Body of pancreas (tissue), 4 donors: ENCODE results near the gene IGLL5. TPM values are rescaled to one million over a fixed set of nuclear protein-coding genes. Genes with fewer than 3 reads are reported as not detected.

Experiments used
- ATAC-seq: fragments of 150-250 bp; one replicate; pipeline ENCODE4 v1.9.1; 2016
- DNase-seq, 4 donors: peaks; one replicate each; pipeline ENCODE4 v3.0.0-alpha.2; 2019
- H3K27ac ChIP-seq, 4 donors: fragments of 200-600 bp; sonication (generic); 1 replicate in 3 of 4; 2 replicates in 1 of 4; pipeline versions ENCODE4 v1.5.1 to v1.6.1; 2016 to 2019; ENCODE audit warnings: mild to moderate bottlenecking in 1 of 4, mixed read lengths in 1 of 4, moderate library complexity in 1 of 4
- H3K27me3 ChIP-seq, 2 donors: fragments of 200-600 bp; sonication (generic); one replicate each; pipeline ENCODE4 v1.6.0; 2016; ENCODE audit warnings: mild to moderate bottlenecking in 1 of 2
- H3K36me3 ChIP-seq, 2 donors: fragments of 200-600 bp; sonication (generic); replicated peaks in 1 of 2; 2 replicates each; pipeline ENCODE4 v1.5.1; 2016; ENCODE audit warnings: low read depth in 2 of 2; ENCODE audit not compliant: insufficient read depth in 1 of 2
- H3K4me1 ChIP-seq: fragments of 200-600 bp; sonication (generic); one replicate; pipeline ENCODE4 v1.6.0; 2016
- H3K4me3 ChIP-seq, 2 donors: fragments of 200-600 bp; sonication (generic); 1 replicate in 1 of 2; 2 replicates in 1 of 2; pipeline ENCODE4 v1.5.1; 2016 to 2019
- H3K9me3 ChIP-seq, 3 donors: fragments of 200-600 bp; sonication (generic); 1 replicate in 2 of 3; 2 replicates in 1 of 3; pipeline ENCODE4 v1.5.1; 2016
- POLR2A ChIP-seq, 3 donors: fragments of 450-650 bp; IDR thresholded peaks; one replicate each; pipeline ENCODE4 v1.6.1; 2016; ENCODE audit warnings: antibody characterized with exemption in 3 of 3, mild to moderate bottlenecking in 2 of 3
- WGBS, 2 donors: methylation state at CpG; one replicate each; pipeline ENCODE4 v1.1.5; 2017; 5-methylcytosine and 5-hydroxymethylcytosine counted together
- intact Hi-C: fragments of 100-400 bp; cut with DNase I; formaldehyde crosslinking; loops from one replicate; pipeline ENCODE4 v1.15.1; 2023
- total RNA-seq, 2 donors: library from RNA; depleted of rRNA; stranded (reverse); fragments of >200 nt; gene quantifications; one replicate each; pipeline ENCODE4 v1.1.0, GENCODE V29; 2016
- TF ChIP-seq, protein P1 (sequence below), 7 experiments: fragments of 450-650 bp in 4 of 7; fragments of 200-600 bp in 3 of 7; sonication (generic) in 3 of 7; IDR thresholded peaks; one replicate each; pipeline ENCODE4 v1.5.1; 2016 to 2019; ENCODE audit warnings: antibody characterized with exemption in 7 of 7

IGLL5 gene
- total RNA-seq, 2 donors from 2014 or later, result 3.4 to 5.3 TPM

GRCh38 chr22:22890085-22890484 is 2.5 kb downstream of the IGLL5 start:
- H3K27ac ChIP-seq, result no peak overlapping the region
- H3K4me3 ChIP-seq, result no peak overlapping the region
- H3K9me3 ChIP-seq, result no peaks in the 10 kb centered on the region
- ATAC-seq (no peak), DNase-seq (no peak)
- TF ChIP-seq POLR2A (IDR thresholded peaks at IDR 0.05), result no peak
- TF ChIP-seq, protein P1, sequence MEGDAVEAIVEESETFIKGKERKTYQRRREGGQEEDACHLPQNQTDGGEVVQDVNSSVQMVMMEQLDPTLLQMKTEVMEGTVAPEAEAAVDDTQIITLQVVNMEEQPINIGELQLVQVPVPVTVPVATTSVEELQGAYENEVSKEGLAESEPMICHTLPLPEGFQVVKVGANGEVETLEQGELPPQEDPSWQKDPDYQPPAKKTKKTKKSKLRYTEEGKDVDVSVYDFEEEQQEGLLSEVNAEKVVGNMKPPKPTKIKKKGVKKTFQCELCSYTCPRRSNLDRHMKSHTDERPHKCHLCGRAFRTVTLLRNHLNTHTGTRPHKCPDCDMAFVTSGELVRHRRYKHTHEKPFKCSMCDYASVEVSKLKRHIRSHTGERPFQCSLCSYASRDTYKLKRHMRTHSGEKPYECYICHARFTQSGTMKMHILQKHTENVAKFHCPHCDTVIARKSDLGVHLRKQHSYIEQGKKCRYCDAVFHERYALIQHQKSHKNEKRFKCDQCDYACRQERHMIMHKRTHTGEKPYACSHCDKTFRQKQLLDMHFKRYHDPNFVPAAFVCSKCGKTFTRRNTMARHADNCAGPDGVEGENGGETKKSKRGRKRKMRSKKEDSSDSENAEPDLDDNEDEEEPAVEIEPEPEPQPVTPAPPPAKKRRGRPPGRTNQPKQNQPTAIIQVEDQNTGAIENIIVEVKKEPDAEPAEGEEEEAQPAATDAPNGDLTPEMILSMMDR (IDR thresholded peaks at IDR 0.05), result no peak
- intact Hi-C loops, result no loop called here
- H3K36me3 ChIP-seq, result no peaks in the 10 kb centered on the region
- H3K27me3 ChIP-seq, result peaks cover 0 to 4% of the 10 kb centered on the region in 2 donors
- H3K4me1 ChIP-seq, result no peaks in the 10 kb centered on the region

- Histone ChIP-seq H3K4me1 (no peaks in the 10 kb centered on the region), H3K9me3 (no peaks in the 10 kb centered on the region), H3K27me3 (peaks cover 0 to 4% of the 10 kb centered on the region in 2 donors), H3K36me3 (no peaks in the 10 kb centered on the region), H3K4me3 (no peak overlapping the region), H3K27ac (no peak overlapping the region)
- DNase-seq (no peak), ATAC-seq (no peak)
- no peak for TF ChIP-seq POLR2A (IDR thresholded peaks at IDR 0.05)
- TF ChIP-seq, protein P1 (IDR thresholded peaks at IDR 0.05), result no peak
- WGBS, 2 donors, result 79 to 86% methylated on average over 3 of the region's 3 CpGs
- intact Hi-C loops, result no loop called here
Observed at GRCh38 chr22:22891139-22891621, 3.6 kb downstream of the IGLL5 start.

DNA sequence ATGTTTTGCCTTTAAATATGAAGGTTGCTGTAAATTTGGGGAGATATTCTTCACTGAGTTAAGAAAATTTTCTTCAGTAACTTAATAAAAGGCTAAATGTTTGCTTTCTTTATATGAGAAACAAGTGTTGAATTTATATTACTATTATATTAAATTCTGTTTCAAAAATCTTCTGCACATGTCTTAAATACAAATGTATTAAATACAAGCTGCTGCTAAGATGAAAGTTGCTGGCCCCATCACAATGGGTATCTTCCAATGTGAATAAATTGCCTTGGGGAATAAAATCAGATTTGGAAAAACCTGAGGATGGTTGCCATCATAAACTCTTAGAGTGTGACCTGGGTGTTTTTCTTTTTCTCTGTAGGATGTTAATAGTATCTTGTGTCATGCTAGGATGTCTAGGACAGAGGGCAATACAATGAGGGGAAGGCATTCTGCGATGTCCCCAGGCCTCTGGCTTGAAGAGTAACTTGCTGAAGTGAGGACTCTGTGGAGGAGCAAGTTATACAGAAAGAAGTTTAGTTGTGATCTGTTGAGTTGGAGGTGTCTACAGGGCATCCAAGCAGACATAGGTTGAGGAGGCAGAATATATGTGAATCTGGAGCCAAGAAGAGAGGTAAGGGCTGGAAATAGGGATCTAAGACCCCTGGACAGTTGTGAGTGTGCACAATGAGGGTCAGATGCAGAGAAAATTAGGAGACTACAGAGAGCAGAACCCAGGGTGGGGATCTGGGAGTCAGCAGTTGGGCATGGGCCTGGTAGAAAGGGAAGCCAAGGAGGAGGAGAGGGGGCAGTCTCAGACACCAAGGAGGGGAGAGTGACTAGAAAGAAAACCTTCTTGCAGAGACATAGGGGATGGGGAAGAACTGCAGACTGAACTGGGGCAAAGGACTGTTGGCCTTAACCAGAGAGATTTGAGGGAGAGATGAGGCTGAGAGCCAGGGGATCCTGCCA is 4.8 kb downstream of the IGLL5 start:
- no peaks in the 10 kb centered on the region for H3K36me3 ChIP-seq
- no peak overlapping the region for H3K27ac ChIP-seq
- TF ChIP-seq, protein P1 (IDR thresholded peaks at IDR 0.05), result no peak
- no peak for TF ChIP-seq POLR2A (IDR thresholded peaks at IDR 0.05)
- ATAC-seq (no peak), DNase-seq (no peak)
- intact Hi-C loops, result no loop called here
- H3K9me3 ChIP-seq, result no peaks in the 10 kb centered on the region
- H3K27me3 ChIP-seq, result peaks cover 0 to 4% of the 10 kb centered on the region in 2 donors
- no peak overlapping the region for H3K4me3 ChIP-seq
- WGBS, 2 donors, result 88% methylated on average over 1 of the region's 1 CpG
- no peaks in the 10 kb centered on the region for H3K4me1 ChIP-seq

DNA sequence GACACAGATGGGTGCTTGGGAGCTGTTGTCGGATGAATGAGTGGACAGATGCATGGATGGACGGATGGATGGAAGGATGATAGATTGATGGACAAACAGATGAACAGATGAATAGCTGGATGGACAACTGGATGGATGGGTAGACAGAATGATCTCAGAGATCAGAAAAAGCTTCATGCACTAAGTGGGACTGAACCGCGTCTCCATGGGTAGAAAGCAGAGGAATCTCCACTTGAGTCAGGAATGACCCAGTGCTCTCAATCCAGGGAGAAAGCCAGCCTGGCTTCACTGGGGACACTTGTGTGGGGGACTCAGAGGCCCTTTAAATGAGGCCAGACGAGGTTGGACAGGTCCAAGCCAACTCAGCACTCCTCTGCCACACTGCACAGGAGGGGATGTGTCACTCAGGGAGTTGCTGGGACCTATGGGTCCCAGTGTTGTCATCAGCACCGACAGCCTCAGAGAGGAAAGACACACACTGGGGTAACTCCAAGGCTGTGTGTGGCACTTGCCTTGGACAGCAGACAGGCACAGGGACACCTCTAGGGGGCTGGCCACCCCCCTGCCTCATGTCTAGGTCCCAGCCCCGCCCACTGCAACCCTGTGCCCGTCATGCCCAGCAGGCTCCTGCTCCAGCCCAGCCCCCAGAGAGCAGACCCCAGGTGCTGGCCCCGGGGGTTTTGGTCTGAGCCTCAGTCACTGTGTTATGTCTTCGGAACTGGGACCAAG is 5.6 kb downstream of the IGLL5 start:
- intact Hi-C loops, result no loop called here

More for the DNA sequence above, 5.6 kb downstream of the IGLL5 start:
- Histone ChIP-seq H3K27me3 (peaks cover 0 to 4% of the 10 kb centered on the region in 2 donors), H3K36me3 (no peaks in the 10 kb centered on the region), H3K4me1 (no peaks in the 10 kb centered on the region), H3K9me3 (no peaks in the 10 kb centered on the region), H3K4me3 (no peak overlapping the region), H3K27ac (no peak overlapping the region)
- no peak for TF ChIP-seq POLR2A (IDR thresholded peaks at IDR 0.05)
- TF ChIP-seq, protein P1 (IDR thresholded peaks at IDR 0.05), result no peak
- DNase-seq (no peak), ATAC-seq (no peak)
- 60 to 65% methylated on average over 8 to 10 of the region's 10 CpGs for WGBS, 2 donors
